ENCODE data around the gene ALPI.
A peak's percentile ranks its signal among the peaks of the same experiment; 100 is the strongest.

The ALPI gene

GRCh38 chr2:232487385-232488096 is 31.6 kb downstream of the ALPI start, which contains the start of gene ECEL1:
TSS of gene ECEL1 (minus strand) at chr2:232487834. CDS start at chr2:232486653, 1,181 bp downstream.
- DNase-seq: peak; percentile 15

- DNase-seq: no peak
These were observed 32.3 kb downstream of the ALPI start for GRCh38 chr2:232488097-232488711.

GRCh38 chr2:232488721-232489300 is 32.9 kb downstream of the ALPI start:
- DNase-seq: no peak

GRCh38 chr2:232489516-232490220 is 33.7 kb downstream of the ALPI start:
- DNase-seq: no peak

GRCh38 chr2:232490221-232491138 is 34.5 kb downstream of the ALPI start:
- no peak for DNase-seq

- DNase-seq: no peak
These were observed 35.3 kb downstream of the ALPI start for GRCh38 chr2:232491139-232491780.

- DNase-seq: no peak
These were observed 36.4 kb downstream of the ALPI start for GRCh38 chr2:232492236-232492848.

- DNase-seq: no peak
These were observed 37.2 kb downstream of the ALPI start for GRCh38 chr2:232492963-232493700.

- DNase-seq: no peak
These were observed 37.9 kb downstream of the ALPI start for GRCh38 chr2:232493701-232494474.

- DNase-seq: no peak
These were observed 38.6 kb downstream of the ALPI start for GRCh38 chr2:232494542-232494941.

GRCh38 chr2:232495292-232495691 is 39.3 kb downstream of the ALPI start:
- no peak for DNase-seq

- no peak for DNase-seq
These were observed 40.7 kb downstream of the ALPI start for GRCh38 chr2:232496501-232497270.

GRCh38 chr2:232497348-232497747 is 41.4 kb downstream of the ALPI start:
- DNase-seq: no peak

- no peak for DNase-seq
These were observed 42.5 kb downstream of the ALPI start for GRCh38 chr2:232498452-232498851.

GRCh38 chr2:232501331-232501771 is 45.4 kb downstream of the ALPI start:
- DNase-seq: no peak

- DNase-seq: no peak
These were observed 45.9 kb downstream of the ALPI start for GRCh38 chr2:232501794-232502390.

- peak; percentile 40 for DNase-seq
These were observed 46.6 kb downstream of the ALPI start for GRCh38 chr2:232502511-232502910.

Data from NCI-H345 (cell line).